GM21717 (cell line): ENCODE measurements around the gene DPP3.

Experiments used
- ATAC-seq: cut with Tn5 transposase; IDR thresholded peaks from one replicate; pipeline ENCODE4 v1.9.1; 2021; ENCODE audit warnings: mild to moderate bottlenecking, moderate library complexity; ENCODE audit not compliant: unreplicated experiment

DPP3 gene

GRCh38 chr11:66464916-66465315 lies 15.3 kb upstream of the DPP3 start:
- ATAC-seq = no peak

- no peak for ATAC-seq
Observed at GRCh38 chr11:66465373-66466224, 14.6 kb upstream of the DPP3 start.

GRCh38 chr11:66466225-66467033 lies 13.8 kb upstream of the DPP3 start, which contains the start of gene PELI3:
PELI3 (plus strand) TSS chr11:66466905; CDS start chr11:66468129, 1,224 bp downstream.
- peak; percentile 64 for ATAC-seq

GRCh38 chr11:66467034-66467659 lies 13.1 kb upstream of the DPP3 start:
- ATAC-seq = peak; percentile 20

GRCh38 chr11:66467756-66468155 lies 12.5 kb upstream of the DPP3 start:
- no peak for ATAC-seq

- ATAC-seq = no peak
Observed at GRCh38 chr11:66468691-66469090, 11.5 kb upstream of the DPP3 start.

- ATAC-seq = no peak
Observed at GRCh38 chr11:66469441-66469840, 10.8 kb upstream of the DPP3 start.

- ATAC-seq = no peak
Observed at GRCh38 chr11:66470015-66470414, 10.2 kb upstream of the DPP3 start.

GRCh38 chr11:66471142-66471541 lies 9.1 kb upstream of the DPP3 start:
- no peak for ATAC-seq

GRCh38 chr11:66472054-66472453 lies 8.2 kb upstream of the DPP3 start:
- no peak for ATAC-seq

- no peak for ATAC-seq
Observed at GRCh38 chr11:66473167-66473566, 7.1 kb upstream of the DPP3 start.

GRCh38 chr11:66473608-66474515 lies 6.4 kb upstream of the DPP3 start:
- ATAC-seq = no peak

- ATAC-seq = no peak
Observed at GRCh38 chr11:66475349-66476172, 4.7 kb upstream of the DPP3 start.

- ATAC-seq = no peak
Observed at GRCh38 chr11:66476173-66476840, 3.9 kb upstream of the DPP3 start.

GRCh38 chr11:66476841-66477251 lies 3.4 kb upstream of the DPP3 start:
- no peak for ATAC-seq

- no peak for ATAC-seq
Observed at GRCh38 chr11:66477263-66478201, 2.7 kb upstream of the DPP3 start.

- ATAC-seq = no peak
Observed at GRCh38 chr11:66478729-66479393, 1.4 kb upstream of the DPP3 start.
